Stimulated activated naive CD8-positive, alpha-beta T cell treated with anti-CD3 and anti-CD28 coated beads, Interleukin-15, Interleukin-2, amounts not matched to agents 100 ng/mL and 50 ng/mL, for 24 hours (primary cell): ENCODE data around the gene SLC35E3.

Experiments used
- H3K27ac Mint-ChIP-seq: one replicate; pipeline ENCODE4 v1.8.0; 2021; ENCODE audit warnings: mild to moderate bottlenecking, mixed read lengths
- H3K27me3 Mint-ChIP-seq: one replicate; pipeline ENCODE4 v1.8.0; 2021; ENCODE audit warnings: mixed read lengths
- H3K36me3 Mint-ChIP-seq: one replicate; pipeline ENCODE4 v1.8.0; 2021; ENCODE audit warnings: low read depth, mixed read lengths
- H3K4me1 Mint-ChIP-seq: one replicate; pipeline ENCODE4 v1.8.0; 2021; ENCODE audit warnings: low read depth, mixed read lengths
- H3K4me3 Mint-ChIP-seq: one replicate; pipeline ENCODE4 v1.8.0; 2021; ENCODE audit warnings: mild to moderate bottlenecking, mixed read lengths
- H3K9me3 Mint-ChIP-seq: one replicate; pipeline ENCODE4 v1.8.0; 2021; ENCODE audit warnings: mixed read lengths

The SLC35E3 gene

DNA sequence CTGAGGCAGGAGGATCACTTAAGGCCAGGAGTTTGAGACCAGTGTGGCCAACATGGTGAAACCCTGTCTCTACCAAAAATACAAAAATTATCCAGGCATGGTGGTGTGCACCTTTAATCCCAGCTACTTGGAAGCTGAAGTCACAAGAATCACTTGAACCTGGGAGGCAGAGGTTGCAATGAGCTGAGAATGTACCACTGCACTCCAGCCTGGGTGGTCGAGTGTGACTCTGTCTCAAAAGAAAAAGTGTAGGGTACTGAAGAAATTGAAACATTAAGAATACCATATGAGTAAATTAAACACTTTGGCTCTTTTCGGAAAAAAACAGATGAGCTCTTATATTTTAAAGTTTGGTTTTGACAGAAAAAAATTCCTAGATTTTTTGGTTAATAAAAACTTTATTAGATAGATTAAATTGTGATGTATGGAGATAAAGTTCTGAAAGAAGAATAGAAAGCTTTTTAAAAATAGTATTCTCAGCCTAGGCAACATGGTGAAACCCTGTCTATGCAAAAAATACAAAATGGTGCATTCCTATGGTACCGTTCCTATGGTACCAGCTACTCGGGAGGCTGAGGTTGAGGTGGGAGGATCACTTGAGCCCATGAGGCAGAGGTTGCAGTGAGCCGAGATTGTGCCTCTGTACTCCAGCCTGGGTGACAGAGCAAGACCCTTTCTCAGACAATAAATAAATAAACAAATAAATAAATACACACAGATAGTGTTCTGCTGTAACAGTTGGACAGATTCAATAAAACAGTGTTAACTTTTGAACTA is 82.1 kb downstream of the SLC35E3 start:
- peaks cover 28% of the 10 kb centered on the region for H3K4me1 Mint-ChIP-seq
- H3K4me3 Mint-ChIP-seq: no peak overlapping the region
- no peaks in the 10 kb centered on the region for H3K9me3 Mint-ChIP-seq
- no peak overlapping the region for H3K27ac Mint-ChIP-seq
- H3K27me3 Mint-ChIP-seq: no peaks in the 10 kb centered on the region
- peaks cover 68% of the 10 kb centered on the region for H3K36me3 Mint-ChIP-seq

DNA sequence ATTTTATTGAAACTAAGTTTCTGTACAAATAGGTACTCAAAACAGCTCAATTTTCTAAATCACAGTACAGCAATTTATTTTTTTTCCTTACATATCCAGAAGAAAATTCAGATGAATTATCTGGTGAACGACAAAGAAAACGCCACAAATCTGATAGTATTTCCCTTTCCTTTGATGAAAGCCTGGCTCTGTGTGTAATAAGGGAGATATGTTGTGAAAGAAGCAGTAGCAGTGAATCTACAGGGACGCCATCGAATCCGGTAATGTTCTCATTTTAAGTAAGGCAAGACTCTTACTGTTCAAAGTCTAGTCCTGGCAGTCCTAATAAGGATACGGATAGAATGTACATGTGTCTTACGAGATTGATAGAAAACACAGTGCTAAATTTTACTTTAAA is 82.7 kb downstream of the SLC35E3 start:
- H3K27me3 Mint-ChIP-seq: no peaks in the 10 kb centered on the region
- no peaks in the 10 kb centered on the region for H3K9me3 Mint-ChIP-seq
- H3K36me3 Mint-ChIP-seq: peaks cover 65% of the 10 kb centered on the region
- H3K4me1 Mint-ChIP-seq: peaks cover 28% of the 10 kb centered on the region
- no peak overlapping the region for H3K27ac Mint-ChIP-seq
- H3K4me3 Mint-ChIP-seq: no peak overlapping the region
